ENCODE measurements around the gene CYP26B1. TPM values are rescaled to one million over a fixed set of nuclear protein-coding genes. Genes with fewer than 3 reads are reported as not detected.

CYP26B1 gene
- total RNA-seq, 1 donor from 2014 or later, result 1,322 TPM

- Mint-ChIP-seq H3K9me3 (peaks cover 5% of the 10 kb centered on the region), H3K27ac (no peak overlapping the region), H3K27me3 (ENCODE audit: low read depth) (no peaks in the 10 kb centered on the region), H3K36me3 (no peaks in the 10 kb centered on the region), H3K4me1 (peaks cover 42% of the 10 kb centered on the region), H3K4me3 (no peak overlapping the region)
- TF ChIP-seq, protein P1, sequence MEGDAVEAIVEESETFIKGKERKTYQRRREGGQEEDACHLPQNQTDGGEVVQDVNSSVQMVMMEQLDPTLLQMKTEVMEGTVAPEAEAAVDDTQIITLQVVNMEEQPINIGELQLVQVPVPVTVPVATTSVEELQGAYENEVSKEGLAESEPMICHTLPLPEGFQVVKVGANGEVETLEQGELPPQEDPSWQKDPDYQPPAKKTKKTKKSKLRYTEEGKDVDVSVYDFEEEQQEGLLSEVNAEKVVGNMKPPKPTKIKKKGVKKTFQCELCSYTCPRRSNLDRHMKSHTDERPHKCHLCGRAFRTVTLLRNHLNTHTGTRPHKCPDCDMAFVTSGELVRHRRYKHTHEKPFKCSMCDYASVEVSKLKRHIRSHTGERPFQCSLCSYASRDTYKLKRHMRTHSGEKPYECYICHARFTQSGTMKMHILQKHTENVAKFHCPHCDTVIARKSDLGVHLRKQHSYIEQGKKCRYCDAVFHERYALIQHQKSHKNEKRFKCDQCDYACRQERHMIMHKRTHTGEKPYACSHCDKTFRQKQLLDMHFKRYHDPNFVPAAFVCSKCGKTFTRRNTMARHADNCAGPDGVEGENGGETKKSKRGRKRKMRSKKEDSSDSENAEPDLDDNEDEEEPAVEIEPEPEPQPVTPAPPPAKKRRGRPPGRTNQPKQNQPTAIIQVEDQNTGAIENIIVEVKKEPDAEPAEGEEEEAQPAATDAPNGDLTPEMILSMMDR (IDR thresholded peaks at IDR 0.05; ENCODE audit: unreplicated experiment), result no peak
- no peak for DNase-seq (ENCODE audit: low spot score in 2 of 2, unreplicated experiment in 2 of 2)
Observed at GRCh38 chr2:72162574-72162973, 14.9 kb upstream of the CYP26B1 start.

- H3K36me3 Mint-ChIP-seq, result no peaks in the 10 kb centered on the region
- no peak for DNase-seq (ENCODE audit: low spot score in 2 of 2, unreplicated experiment in 2 of 2)
- no peak overlapping the region for H3K4me3 Mint-ChIP-seq
- no peaks in the 10 kb centered on the region for H3K9me3 Mint-ChIP-seq
- peak overlapping the region; percentile 70 for H3K27ac Mint-ChIP-seq
- TF ChIP-seq, protein P1 (IDR thresholded peaks at IDR 0.05; ENCODE audit: unreplicated experiment), result no peak
- peaks cover 51% of the 10 kb centered on the region for H3K4me1 Mint-ChIP-seq
- no peaks in the 10 kb centered on the region for H3K27me3 Mint-ChIP-seq (ENCODE audit: low read depth)
Observed at GRCh38 chr2:72159211-72159993, 11.7 kb upstream of the CYP26B1 start.

GRCh38 chr2:72157871-72158771 lies 10.5 kb upstream of the CYP26B1 start:
- H3K27ac Mint-ChIP-seq, result peak overlapping the region; percentile 17
- no peaks in the 10 kb centered on the region for H3K36me3 Mint-ChIP-seq
- peaks cover 61% of the 10 kb centered on the region for H3K4me1 Mint-ChIP-seq
- DNase-seq (ENCODE audit: low spot score in 2 of 2, unreplicated experiment in 2 of 2), result no peak
- no peaks in the 10 kb centered on the region for H3K9me3 Mint-ChIP-seq
- TF ChIP-seq, protein P1 (IDR thresholded peaks at IDR 0.05; ENCODE audit: unreplicated experiment), result no peak
- H3K27me3 Mint-ChIP-seq (ENCODE audit: low read depth), result no peaks in the 10 kb centered on the region
- no peak overlapping the region for H3K4me3 Mint-ChIP-seq

- Mint-ChIP-seq H3K9me3 (no peaks in the 10 kb centered on the region), H3K27me3 (ENCODE audit: low read depth) (no peaks in the 10 kb centered on the region), H3K27ac (peak overlapping the region; percentile 15), H3K36me3 (no peaks in the 10 kb centered on the region), H3K4me1 (peaks cover 70% of the 10 kb centered on the region), H3K4me3 (no peak overlapping the region)
- TF ChIP-seq, protein P1 (IDR thresholded peaks at IDR 0.05; ENCODE audit: unreplicated experiment), result no peak
- DNase-seq (ENCODE audit: low spot score in 2 of 2, unreplicated experiment in 2 of 2), result no peak
Observed at GRCh38 chr2:72156872-72157271, 9.2 kb upstream of the CYP26B1 start.

DNA sequence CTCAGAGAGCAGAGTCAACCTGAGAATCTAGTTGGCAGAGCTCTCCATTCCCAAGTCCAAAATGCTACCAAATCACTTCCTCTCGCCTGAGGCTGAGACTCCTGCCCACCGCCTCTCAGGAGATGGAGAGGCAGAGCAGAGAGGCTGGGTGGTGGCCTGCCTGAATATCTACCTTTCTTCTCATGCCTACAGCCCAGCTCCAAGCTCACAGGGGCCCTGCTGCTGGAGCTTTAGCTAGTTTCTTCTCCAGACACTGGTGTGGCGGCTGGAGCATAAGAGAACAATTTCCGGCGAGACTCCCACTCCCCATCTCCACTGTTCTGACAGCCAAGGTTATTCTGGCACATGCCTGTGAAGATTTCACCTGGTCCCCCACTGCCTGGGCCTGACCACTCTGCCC lies 8.1 kb upstream of the CYP26B1 start:
- Mint-ChIP-seq H3K36me3 (no peaks in the 10 kb centered on the region), H3K27ac (peak overlapping the region; percentile 3), H3K4me3 (no peak overlapping the region), H3K4me1 (peaks cover 77% of the 10 kb centered on the region), H3K9me3 (no peaks in the 10 kb centered on the region), H3K27me3 (ENCODE audit: low read depth) (no peaks in the 10 kb centered on the region)
- no peak for DNase-seq (ENCODE audit: low spot score in 2 of 2, unreplicated experiment in 2 of 2)
- TF ChIP-seq, protein P1 (IDR thresholded peaks at IDR 0.05; ENCODE audit: unreplicated experiment), result no peak

Data from mesothelial cell of epicardium (in vitro differentiated cells).